Activated CD4-positive, alpha-beta T cell treated with anti-CD3 and anti-CD28 coated beads, Interleukin-2, amount 50 U/mL, for 16 hours (primary cell): Measurements from ENCODE around the gene NOL11.
"Not testable (repeated sequence)": the region's sequence is repeated elsewhere in the genome, so short reads cannot be mapped to it uniquely, and the experiment has no call there.

ENCODE experiments used
- DNase-seq: peaks from one replicate; pipeline ENCODE4 v3.0.0-alpha.2; 2020

The NOL11 gene

DNA sequence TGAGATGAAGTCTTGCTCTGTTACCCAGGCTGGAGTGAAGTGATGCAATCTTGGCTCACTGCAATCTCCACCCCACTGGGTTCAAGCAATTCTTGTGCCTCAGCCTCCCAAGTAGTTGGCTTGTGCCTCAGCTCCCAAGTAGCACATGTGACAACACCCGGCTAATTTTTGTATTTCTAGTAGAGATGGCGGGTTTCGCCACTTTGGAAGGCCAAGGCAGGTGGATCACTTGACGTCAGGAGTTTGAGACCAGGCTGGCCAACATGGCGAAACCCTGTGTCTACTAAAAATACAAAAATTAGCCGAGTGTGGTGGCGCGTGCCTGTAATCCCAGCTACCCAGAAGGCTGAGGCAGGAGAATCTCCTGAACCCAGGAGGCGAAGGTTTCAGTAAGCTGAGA is 39.0 kb downstream of the NOL11 start:
- not testable (repeated sequence) for DNase-seq

DNA sequence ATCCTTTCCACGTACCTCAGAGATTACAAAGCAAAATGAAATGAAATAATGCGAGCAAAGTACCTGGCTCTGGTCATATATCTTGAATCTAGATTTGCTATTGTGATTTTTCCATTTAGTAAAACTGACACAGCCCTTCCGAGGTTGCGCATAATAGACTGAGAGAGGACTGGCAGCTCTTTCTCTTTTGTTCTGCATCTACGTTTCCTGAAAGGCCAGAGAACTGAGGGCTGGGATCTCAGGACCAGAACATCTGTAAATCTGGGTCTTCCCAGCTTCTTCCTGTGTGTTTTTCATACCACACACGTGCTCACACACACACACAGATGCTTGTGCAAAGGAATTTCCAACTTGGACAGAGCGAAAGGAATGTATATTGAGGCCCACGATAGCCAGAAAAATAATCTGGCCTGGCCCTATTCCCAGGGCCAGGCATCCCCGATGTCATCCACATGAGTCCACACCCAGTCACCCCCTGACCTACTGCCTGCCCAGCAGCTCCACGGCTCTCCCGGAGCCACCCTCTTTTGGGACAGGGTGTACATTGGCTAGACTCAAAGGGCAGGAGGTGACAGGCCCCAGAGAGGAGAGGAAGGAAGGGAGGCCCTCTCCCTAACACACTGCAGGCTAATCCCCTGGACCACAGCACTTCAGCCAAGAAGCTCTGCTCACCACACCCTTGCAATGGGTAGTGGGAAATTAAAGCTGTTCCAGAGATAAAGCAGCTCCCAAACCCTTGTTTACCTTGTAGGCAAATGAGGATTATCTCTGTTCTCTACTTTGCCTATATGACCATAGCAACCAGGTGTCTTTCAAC is 41.8 kb downstream of the NOL11 start:
- DNase-seq: no peak

DNA sequence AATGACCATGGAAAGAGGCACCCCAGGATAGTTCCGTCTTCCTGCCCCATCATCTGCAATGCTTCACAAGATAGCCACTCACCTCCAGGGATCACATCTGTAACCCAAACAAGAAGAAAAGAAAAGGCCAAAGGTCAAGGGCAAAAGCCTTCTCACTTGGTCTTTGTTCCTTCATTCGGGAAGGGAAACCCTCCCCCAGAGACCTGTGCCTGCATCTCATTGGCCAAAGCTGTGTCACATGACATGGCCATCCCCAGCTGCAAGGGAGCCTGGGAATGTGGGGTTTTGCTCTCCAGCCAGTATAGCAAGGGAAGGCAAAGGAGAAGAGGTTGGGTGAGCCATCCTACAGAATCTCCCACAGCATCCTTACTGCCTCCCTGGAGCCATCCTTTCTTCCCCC is 47.9 kb downstream of the NOL11 start:
- DNase-seq: no peak

DNA sequence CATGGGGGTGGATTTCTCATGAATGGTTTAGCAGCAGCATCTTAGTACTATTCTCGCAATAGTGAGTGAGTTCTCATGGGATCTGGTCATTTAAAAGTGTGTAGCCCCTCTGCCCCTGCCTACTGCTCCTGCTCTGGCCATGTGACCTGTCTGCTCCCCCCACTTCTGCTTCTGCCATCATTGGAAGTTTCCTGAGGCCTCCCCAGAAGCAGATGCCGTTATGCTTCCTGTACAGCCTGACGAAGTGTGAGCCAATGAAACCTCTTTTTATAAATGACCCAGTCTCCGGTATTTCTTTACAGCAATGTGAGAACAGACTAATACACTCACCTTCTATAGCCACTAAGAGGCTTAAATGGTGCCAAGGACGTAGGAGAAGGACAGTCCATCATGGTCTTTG is 51.5 kb downstream of the NOL11 start:
- no peak for DNase-seq

DNA sequence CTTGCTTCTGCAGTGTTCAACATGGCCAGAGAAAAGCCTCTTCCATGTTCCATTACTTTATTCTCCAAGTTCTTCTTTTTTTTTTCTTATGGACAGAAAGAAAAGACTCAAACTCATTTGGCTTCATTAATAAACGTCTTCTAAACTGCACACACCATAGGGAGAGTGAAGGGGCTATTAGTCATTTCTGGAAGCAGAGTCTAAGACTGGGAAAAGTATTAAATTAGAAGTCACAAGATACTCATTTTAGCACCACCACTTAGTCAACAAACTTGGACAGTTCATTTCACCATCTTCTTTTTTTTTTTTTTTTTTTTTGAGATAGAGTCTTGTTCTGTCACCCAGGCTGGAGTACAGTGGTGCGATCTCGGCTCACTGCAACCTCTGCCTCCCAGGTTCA is 52.8 kb downstream of the NOL11 start:
- peak; percentile 35 for DNase-seq

DNA sequence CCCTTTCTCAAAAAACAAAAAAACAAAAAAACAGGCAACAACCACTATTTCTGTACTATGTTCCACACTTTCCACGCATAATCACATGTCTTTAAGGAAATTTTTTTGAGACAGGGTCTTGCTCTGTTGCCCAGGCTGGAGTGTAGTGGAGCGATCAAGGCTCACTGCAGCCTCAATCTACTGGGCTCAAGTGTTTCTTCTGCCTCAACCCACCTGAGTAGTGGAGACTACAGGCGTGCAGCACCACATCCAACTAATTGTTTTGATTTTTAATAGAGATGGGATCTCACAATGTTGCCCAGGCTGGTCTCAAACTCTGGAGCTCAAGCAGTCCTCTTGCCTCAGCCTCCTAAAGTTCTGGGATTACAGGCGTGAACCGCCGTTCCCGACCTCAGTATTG is 54.9 kb downstream of the NOL11 start:
- no peak for DNase-seq

DNA sequence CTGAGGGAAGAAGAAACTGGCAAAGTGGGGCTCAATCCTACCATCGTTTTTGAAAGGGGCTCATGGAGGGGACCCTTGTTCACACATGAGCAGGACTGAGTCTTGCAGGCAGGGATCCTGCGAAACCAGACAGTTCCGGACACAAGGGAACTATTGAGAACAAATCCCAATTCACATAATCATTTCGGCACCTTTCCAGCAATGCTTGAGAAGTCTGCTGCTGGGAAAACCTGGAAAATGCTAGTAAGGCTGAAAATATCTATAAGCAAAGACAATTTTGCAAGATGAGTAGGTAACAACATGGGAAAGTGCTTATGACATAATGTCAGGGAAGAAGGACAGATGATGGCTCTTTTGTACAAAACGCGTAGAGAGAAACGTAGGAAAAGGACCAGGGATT is 55.5 kb downstream of the NOL11 start:
- DNase-seq: no peak

DNA sequence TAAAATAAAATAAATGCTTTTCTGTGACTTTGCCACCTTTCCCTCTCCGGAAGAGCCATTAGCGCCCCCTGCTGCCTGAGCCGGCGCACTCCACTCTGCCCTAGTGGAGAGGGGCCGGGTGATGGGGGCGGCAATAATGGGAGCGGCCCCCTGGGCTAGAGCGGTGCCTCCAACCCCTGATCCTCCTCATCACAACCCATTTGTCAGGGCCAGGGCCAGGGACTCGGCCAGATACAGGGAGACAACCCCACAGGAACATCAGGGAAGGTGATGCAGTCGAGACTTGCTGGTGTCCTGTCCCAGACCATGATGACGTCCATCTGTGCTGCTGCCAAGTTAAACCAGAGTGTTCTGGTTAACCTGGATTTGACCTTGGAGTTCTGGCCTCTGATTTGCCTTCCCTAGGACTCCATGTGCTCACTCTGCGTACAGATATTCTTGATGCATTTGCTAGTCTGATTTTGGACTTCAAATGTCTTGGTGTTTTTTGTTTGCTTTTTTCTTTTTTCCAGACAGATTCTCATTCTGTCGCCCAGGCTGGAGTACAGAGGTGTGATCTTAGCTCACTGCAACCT is 61.4 kb downstream of the NOL11 start:
- DNase-seq: peak; percentile 34

DNA sequence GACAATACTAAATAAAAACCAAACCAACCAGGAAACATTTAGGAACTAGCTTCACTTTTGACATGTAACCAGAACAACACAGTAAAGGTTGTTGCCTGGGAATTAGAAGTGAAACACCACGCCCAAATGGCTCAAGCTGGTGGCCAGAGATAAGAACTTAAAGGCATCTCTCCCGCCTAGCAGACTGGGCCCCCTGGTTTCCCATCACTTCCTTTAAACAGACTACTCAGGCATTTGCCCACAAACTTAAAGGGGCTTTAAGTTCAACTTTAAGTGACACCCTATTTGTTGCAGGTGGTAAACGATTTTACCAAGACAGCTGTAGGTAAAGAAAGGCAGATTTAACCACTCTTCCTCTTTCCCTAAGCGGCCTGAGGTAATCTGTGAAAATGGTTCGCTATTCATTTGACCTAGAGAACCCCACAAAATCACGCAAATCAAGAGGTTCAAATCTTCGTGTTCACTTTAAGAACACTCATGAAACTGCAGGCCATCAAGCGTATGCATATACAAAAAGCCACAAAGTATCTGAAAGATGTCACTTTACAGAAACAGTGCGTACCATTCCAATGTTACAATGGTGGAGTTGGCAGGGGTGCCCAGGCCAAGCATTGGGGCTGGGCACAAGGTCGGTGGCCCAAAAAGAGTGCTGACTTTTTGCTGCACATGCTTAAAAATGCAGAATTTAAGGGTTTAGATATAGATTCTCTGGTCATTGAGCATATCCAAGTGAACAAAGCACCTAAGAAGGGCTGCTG is 66.8 kb downstream of the NOL11 start:
- DNase-seq: no peak

DNA sequence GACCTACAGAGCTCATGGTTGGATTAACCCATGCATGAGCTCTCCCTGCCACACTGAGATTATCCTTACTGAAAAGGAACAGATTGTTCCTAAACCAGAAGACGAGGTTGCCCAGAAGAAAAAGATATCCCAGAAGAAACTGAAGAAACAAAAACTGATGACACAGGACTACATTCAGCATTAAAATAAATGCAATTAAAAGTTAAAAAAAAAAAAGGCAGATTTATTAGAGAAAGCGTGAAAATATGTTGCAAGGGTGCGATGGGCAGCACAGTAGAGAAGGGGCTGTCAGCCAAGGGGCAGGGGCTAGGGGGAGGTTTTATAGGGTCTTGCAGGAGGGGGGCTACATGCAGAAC is 67.4 kb downstream of the NOL11 start:
- no peak for DNase-seq

DNA sequence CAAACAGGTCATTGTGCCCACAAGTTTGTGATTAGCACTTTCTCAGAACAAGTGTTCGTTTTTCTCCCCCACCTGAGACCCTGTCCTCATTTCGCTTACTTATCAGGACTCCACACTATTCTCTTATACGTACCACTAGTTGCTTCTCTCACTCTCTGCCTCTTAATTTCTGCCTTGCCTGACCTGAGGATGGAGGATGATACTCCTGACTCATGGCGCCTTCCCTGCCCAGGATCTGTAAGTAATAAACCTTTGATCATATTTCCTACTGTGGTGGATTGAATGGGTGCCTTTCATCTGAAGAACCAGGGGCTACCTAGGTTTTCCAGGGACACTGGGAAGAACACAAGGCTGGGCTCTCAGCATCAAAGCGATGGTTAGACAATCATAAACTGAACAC is 67.8 kb downstream of the NOL11 start:
- DNase-seq: no peak
